ENCODE data around the gene RECQL. TPM values are rescaled to one million over a fixed set of nuclear protein-coding genes. Genes with fewer than 3 reads are reported as not detected.

Gene RECQL
- total RNA-seq (2021), result 33.1 and 34.5 TPM in 2 replicates
- percentile 76 among the genes with signal in this experiment for Bru-seq, nascent RNA
- percentile 70 among the genes with signal in this experiment for BruChase-seq, experiment 1, labeled RNA remaining after a 2-hour chase
- BruChase-seq, experiment 2, labeled RNA remaining after a 6-hour chase, result percentile 82 among the genes with signal in this experiment
- long read RNA-seq, transcript RECQL-204 (15 exons, 3,702 nt), result major isoform, 34 of 97 reads
- long read RNA-seq, transcript RECQL-203 (16 exons, 2,572 nt), result minor isoform, 18 of 97 reads
- long read RNA-seq, partial matches to known transcripts, result 10 of 97 reads
- long read RNA-seq, other reads (novel, unspliced or antisense), result 35 of 97 reads

GRCh38 chr12:21501258-21502163, at the start of gene RECQL, which contains the start of gene GOLT1B:
TSS of gene RECQL (minus strand) at chr12:21501635. CDS start at chr12:21499570, 2,065 bp downstream.
TSS of gene GOLT1B (plus strand) at chr12:21501789. CDS start at chr12:21501924, 135 bp downstream.
- peak within 1 kb of the TSS; percentile 93 for H3K4me3 ChIP-seq
- ChIA-PET CTCF (no interaction called here), POLR2A (ENCODE audit: unreplicated experiment) (interaction anchor here (0.6 to 0.7 kb wide), 2 partner anchors 126 to 277 kb away, joined by 3 to 4 read pairs; no protein-coding TSS in a partner anchor)
- peak within 1 kb of the TSS; percentile 94 for H3K4me2 ChIP-seq
- H3F3A ChIP-seq (ENCODE audit: insufficient read depth, low read depth), result peaks cover 9% of the 10 kb centered on the region; the same call in 1 of the 2 replicates
- no peaks in the 10 kb centered on the region for H3K9me2 ChIP-seq (ENCODE audit: insufficient read depth)
- H3K79me2 ChIP-seq (ENCODE audit: low read depth), result peaks cover 63% of the 10 kb centered on the region
- intact Hi-C loops (cut with micrococcal nuclease; ENCODE audit: unreplicated experiment), result loop anchor here (2.0 kb wide), 2 partner anchors 65 to 155 kb away; partner anchors contain the start of genes LDHB and PYROXD1
- DNase-seq, result peak; percentile 93 to 95
- BruUV-seq (replicated peaks), result no TSS peak
- no peaks in the 10 kb centered on the region for H3K27me3 ChIP-seq (ENCODE audit: insufficient read depth, low read depth)
- H4K20me1 ChIP-seq (ENCODE audit: insufficient read depth), result peaks cover 3% of the 10 kb centered on the region; the same call in 1 of the 2 replicates
- H3K9me3 ChIP-seq (ENCODE audit: insufficient read depth, low read depth), result no peaks in the 10 kb centered on the region
- no peaks in the 10 kb centered on the region for H3K36me3 ChIP-seq (ENCODE audit: low read depth)
- peak within 1 kb of the TSS; percentile 62 for H3K27ac ChIP-seq
- peak within 1 kb of the TSS; percentile 99 for H2AFZ ChIP-seq
- no peak for TF ChIP-seq CTCF (conservative IDR thresholded peaks at IDR 0.05)
- TF ChIP-seq EZH2 (IDR thresholded peaks at IDR 0.05; ENCODE audit: low read depth), result no peak
- H3K4me1 ChIP-seq (replicated peaks; ENCODE audit: insufficient read depth), result peaks cover 28% of the 10 kb centered on the region

GRCh38 chr12:21547437-21547836, 46.0 kb upstream of the RECQL start:
- DNase-seq, result no peak
- Histone ChIP-seq H2AFZ (no peak overlapping the region), H3K9me2 (ENCODE audit: insufficient read depth) (no peaks in the 10 kb centered on the region), H3K27me3 (ENCODE audit: insufficient read depth, low read depth) (no peaks in the 10 kb centered on the region), H3K4me2 (no peak overlapping the region), H3F3A (ENCODE audit: insufficient read depth, low read depth) (no peaks in the 10 kb centered on the region), H3K4me1 (replicated peaks; ENCODE audit: insufficient read depth) (no peaks in the 10 kb centered on the region), H3K36me3 (ENCODE audit: low read depth) (no peaks in the 10 kb centered on the region), H3K4me3 (no peak overlapping the region), H4K20me1 (ENCODE audit: insufficient read depth) (no peaks in the 10 kb centered on the region), H3K9me3 (ENCODE audit: insufficient read depth, low read depth) (no peaks in the 10 kb centered on the region), H3K27ac (no peak overlapping the region), H3K79me2 (ENCODE audit: low read depth) (no peaks in the 10 kb centered on the region)
- ChIA-PET CTCF (no interaction called here), POLR2A (ENCODE audit: unreplicated experiment) (no interaction called here)
- no TSS peak for BruUV-seq (replicated peaks)
- intact Hi-C loops (cut with micrococcal nuclease; ENCODE audit: unreplicated experiment), result no loop called here
- TF ChIP-seq EZH2 (IDR thresholded peaks at IDR 0.05; ENCODE audit: low read depth), result no peak
- no peak for TF ChIP-seq CTCF (conservative IDR thresholded peaks at IDR 0.05)

- no peak for DNase-seq
- intact Hi-C loops (cut with micrococcal nuclease; ENCODE audit: unreplicated experiment), result no loop called here
- Histone ChIP-seq H2AFZ (no peak overlapping the region), H3K9me3 (ENCODE audit: insufficient read depth, low read depth) (no peaks in the 10 kb centered on the region), H3K4me1 (replicated peaks; ENCODE audit: insufficient read depth) (no peaks in the 10 kb centered on the region), H4K20me1 (ENCODE audit: insufficient read depth) (no peaks in the 10 kb centered on the region), H3K4me2 (no peak overlapping the region), H3F3A (ENCODE audit: insufficient read depth, low read depth) (no peaks in the 10 kb centered on the region), H3K27ac (no peak overlapping the region), H3K4me3 (no peak overlapping the region), H3K36me3 (ENCODE audit: low read depth) (no peaks in the 10 kb centered on the region), H3K9me2 (ENCODE audit: insufficient read depth) (no peaks in the 10 kb centered on the region), H3K27me3 (ENCODE audit: insufficient read depth, low read depth) (no peaks in the 10 kb centered on the region), H3K79me2 (ENCODE audit: low read depth) (no peaks in the 10 kb centered on the region)
- POLR2A ChIA-PET (ENCODE audit: unreplicated experiment), result no interaction called here
- no TSS peak for BruUV-seq (replicated peaks)
- TF ChIP-seq CTCF (conservative IDR thresholded peaks at IDR 0.05) (no peak), EZH2 (IDR thresholded peaks at IDR 0.05; ENCODE audit: low read depth) (no peak)
- CTCF ChIA-PET, result no interaction called here
These were observed 45.3 kb upstream of the RECQL start for GRCh38 chr12:21546716-21547115.

Measured in PC-9 (cell line).